ENCODE results near the gene SPSB4. TPM values are rescaled to one million over a fixed set of nuclear protein-coding genes. Genes with fewer than 3 reads are reported as not detected.
"Not testable (repeated sequence)": the region's sequence is repeated elsewhere in the genome, so short reads cannot be mapped to it uniquely, and the experiment has no call there.

SPSB4 gene
- total RNA-seq, 1 donor from 2014 or later: 0.98 TPM

GRCh38 chr3:141012571-141012970 lies 38.6 kb upstream of the SPSB4 start:
- Histone ChIP-seq H3K9me3 (no peaks in the 10 kb centered on the region), H3K27me3 (no peaks in the 10 kb centered on the region), H3K27ac (no peak overlapping the region), H3K4me1 (no peaks in the 10 kb centered on the region), H3K4me3 (no peak overlapping the region), H3K36me3 (no peaks in the 10 kb centered on the region)
- TF ChIP-seq POLR2A (IDR thresholded peaks at IDR 0.05) (no peak), CTCF (IDR thresholded peaks at IDR 0.05) (no peak), POLR2AphosphoS5 (IDR thresholded peaks at IDR 0.05; ENCODE audit: insufficient read depth in 1 of 2, low read depth in 1 of 2) (no peak)
- no peak for DNase-seq (ENCODE audit: extremely low spot score in 2 of 2)
- intact Hi-C loops (cut with DNase I): loop anchor here (5.0 kb wide), 1 partner anchor 180 kb away; no protein-coding TSS in a partner anchor

- Histone ChIP-seq H3K4me3 (no peak overlapping the region), H3K27me3 (no peaks in the 10 kb centered on the region), H3K9me3 (no peaks in the 10 kb centered on the region), H3K27ac (no peak overlapping the region), H3K4me1 (no peaks in the 10 kb centered on the region), H3K36me3 (no peaks in the 10 kb centered on the region)
- TF ChIP-seq POLR2A (IDR thresholded peaks at IDR 0.05) (no peak), CTCF (IDR thresholded peaks at IDR 0.05) (no peak), POLR2AphosphoS5 (IDR thresholded peaks at IDR 0.05; ENCODE audit: insufficient read depth in 1 of 2, low read depth in 1 of 2) (no peak)
- DNase-seq (ENCODE audit: extremely low spot score in 2 of 2): no peak
- intact Hi-C loops (cut with DNase I): no loop called here
Observed at GRCh38 chr3:141015481-141015880, 35.7 kb upstream of the SPSB4 start.

GRCh38 chr3:141017366-141018322 lies 33.5 kb upstream of the SPSB4 start:
- H3K4me1 ChIP-seq; H3K27me3 ChIP-seq; intact Hi-C loops (cut with DNase I): not testable (repeated sequence)

GRCh38 chr3:141019244-141019643 lies 31.9 kb upstream of the SPSB4 start:
- DNase-seq (ENCODE audit: extremely low spot score in 2 of 2): no peak
- no peaks in the 10 kb centered on the region for H3K27me3 ChIP-seq
- H3K4me1 ChIP-seq: no peaks in the 10 kb centered on the region
- TF ChIP-seq POLR2A (IDR thresholded peaks at IDR 0.05): no peak
- TF ChIP-seq POLR2AphosphoS5 (IDR thresholded peaks at IDR 0.05; ENCODE audit: insufficient read depth in 1 of 2, low read depth in 1 of 2): no peak
- no peak for TF ChIP-seq CTCF (IDR thresholded peaks at IDR 0.05)
- no peak overlapping the region for H3K4me3 ChIP-seq
- H3K27ac ChIP-seq: no peak overlapping the region
- no peaks in the 10 kb centered on the region for H3K36me3 ChIP-seq
- H3K9me3 ChIP-seq: no peaks in the 10 kb centered on the region
- intact Hi-C loops (cut with DNase I): no loop called here

More at GRCh38 chr3:141017366-141018322, 33.5 kb upstream of the SPSB4 start:
- DNase-seq (ENCODE audit: extremely low spot score in 2 of 2); H3K36me3 ChIP-seq; H3K27ac ChIP-seq; H3K4me3 ChIP-seq; H3K9me3 ChIP-seq: not testable (repeated sequence)

GRCh38 chr3:141020143-141020830 lies 30.9 kb upstream of the SPSB4 start:
- Histone ChIP-seq H3K4me3 (no peak overlapping the region), H3K27me3 (no peaks in the 10 kb centered on the region), H3K27ac (no peak overlapping the region), H3K4me1 (no peaks in the 10 kb centered on the region), H3K9me3 (no peaks in the 10 kb centered on the region), H3K36me3 (no peaks in the 10 kb centered on the region)
- DNase-seq (ENCODE audit: extremely low spot score in 2 of 2): no peak
- no peak for TF ChIP-seq CTCF (IDR thresholded peaks at IDR 0.05)
- no peak for TF ChIP-seq POLR2AphosphoS5 (IDR thresholded peaks at IDR 0.05; ENCODE audit: insufficient read depth in 1 of 2, low read depth in 1 of 2)
- intact Hi-C loops (cut with DNase I): no loop called here

Data from vagina (tissue), 2 donors.